HG03565 (cell line): ENCODE measurements around the gene FXYD7.

Source experiments
- ATAC-seq: cut with Tn5 transposase; IDR thresholded peaks from one replicate; pipeline ENCODE4 v1.9.1; 2021; ENCODE audit warnings: mild to moderate bottlenecking, moderate library complexity; ENCODE audit not compliant: unreplicated experiment

Gene FXYD7

DNA sequence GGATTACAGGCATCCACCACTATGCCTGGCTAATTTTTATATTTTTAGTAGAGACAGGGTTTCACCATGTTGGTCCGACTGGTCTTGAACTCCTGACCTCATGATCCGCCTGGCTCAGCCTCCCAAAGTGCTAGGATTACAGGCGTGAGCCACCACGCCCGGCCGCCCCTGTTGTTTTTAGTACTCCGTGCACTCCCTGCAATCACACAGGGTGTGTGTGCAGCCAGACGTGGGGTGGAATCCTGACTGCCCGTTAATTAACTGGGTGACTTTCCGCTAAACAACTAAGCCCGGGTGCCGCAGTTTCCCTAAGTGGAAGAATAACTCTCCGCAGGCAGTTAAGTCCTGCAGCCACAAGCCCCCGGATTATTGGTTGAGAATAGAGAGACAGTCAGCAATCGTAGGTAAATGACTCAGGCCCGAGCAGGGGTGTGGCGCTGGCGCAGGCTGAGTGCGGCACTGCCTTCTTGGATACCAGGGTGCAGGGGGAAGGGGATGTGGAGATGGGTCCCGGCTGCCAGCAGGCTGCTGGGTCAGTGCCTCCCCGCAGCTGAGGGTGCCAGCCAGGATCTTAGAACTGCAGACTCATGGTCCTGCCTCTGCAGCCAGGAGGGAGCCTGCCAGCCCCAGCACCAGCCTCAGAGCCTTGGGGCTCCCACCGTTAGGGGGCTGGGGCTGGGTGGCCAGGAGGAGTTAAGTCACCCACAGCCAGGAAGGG is 33.5 kb upstream of the FXYD7 start:
- ATAC-seq, result no peak

DNA sequence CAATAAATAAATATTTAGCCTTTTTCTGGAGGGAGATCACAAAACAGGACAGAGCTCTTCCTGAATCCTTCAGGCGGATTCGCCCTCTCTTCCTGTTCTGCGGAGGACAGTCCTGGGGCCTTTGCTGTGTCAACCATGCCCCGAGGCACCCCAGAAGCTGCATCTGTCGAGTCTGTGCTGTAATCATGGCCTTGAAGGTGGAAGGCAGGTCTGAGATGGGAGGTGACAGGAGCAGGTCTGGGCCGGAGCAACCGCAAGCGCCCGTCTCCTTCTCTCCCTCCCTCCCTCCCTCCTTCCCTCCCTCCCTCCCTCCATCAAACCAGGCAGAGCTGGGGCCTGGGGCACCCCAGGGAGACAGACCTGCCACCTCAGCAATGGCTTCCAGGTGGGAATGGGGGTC is 32.1 kb upstream of the FXYD7 start:
- ATAC-seq, result no peak

- ATAC-seq, result no peak
Measured at GRCh38 chr19:35112995-35113688, 29.9 kb upstream of the FXYD7 start.

- no peak for ATAC-seq
Measured at GRCh38 chr19:35114353-35115176, 28.5 kb upstream of the FXYD7 start.

GRCh38 chr19:35115177-35115951 is 27.7 kb upstream of the FXYD7 start, which contains the start of gene FXYD3:
FXYD3 (plus strand) TSS chr19:35115823; CDS start chr19:35119377, 3,554 bp downstream.
- no peak for ATAC-seq

GRCh38 chr19:35116072-35116801 is 26.8 kb upstream of the FXYD7 start:
- no peak for ATAC-seq

GRCh38 chr19:35117116-35117515 is 25.9 kb upstream of the FXYD7 start:
- ATAC-seq, result no peak

DNA sequence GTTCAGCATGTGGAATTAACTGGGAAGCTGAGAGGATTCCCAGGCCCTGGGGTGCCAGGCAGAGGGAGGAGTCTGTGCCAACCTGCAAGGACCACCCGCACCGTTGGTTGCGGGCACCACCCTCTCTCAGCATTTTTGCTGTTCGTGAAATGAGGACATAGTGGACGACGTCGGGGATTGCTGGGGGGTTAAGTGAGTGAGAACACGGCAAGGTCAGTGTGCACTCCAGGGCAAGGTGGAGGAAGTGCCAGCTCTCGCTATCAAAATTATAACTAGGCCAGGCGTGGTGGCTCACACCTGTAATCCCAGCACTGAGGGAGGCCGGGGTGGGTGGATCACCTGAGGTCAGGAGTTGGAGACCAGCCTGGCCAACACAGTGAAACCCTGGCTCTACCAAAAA is 25.3 kb upstream of the FXYD7 start:
- ATAC-seq, result no peak

DNA sequence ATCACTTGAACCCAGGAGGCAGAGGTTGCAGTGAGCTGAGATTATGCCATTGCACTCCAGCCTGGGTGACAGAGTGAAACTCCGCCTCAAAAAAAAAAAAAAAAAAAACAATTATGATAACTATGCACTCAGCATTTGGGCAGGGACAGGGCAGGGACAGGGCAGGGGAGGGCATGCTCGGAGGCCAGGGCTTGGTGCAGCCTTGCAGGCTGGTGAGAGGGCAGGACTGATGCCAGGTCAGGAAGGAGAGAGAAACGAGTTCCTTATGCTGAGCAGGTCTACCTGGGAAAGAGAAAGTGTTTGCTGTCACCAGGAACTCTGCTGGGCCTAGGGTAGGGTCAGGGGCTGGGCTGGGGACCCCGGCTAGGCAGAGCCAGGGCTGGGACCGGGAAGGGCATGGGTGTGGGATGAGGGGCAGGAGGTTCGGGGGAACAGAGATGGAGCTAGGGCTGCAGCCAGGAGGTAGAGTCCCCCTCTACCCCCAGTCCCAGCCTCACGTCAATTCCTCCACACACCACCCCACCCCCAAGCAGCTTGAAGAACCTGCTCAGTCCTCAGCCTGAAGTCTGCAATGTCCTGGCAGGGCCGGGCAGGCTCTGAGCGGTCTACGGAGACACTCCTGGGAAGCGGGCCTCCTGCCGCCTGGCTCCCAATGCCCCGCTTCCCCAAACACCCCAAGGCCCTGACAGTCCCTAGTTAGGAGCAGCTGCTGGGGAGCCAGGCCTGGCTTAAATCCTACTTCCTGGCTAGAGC is 24.6 kb upstream of the FXYD7 start:
- ATAC-seq, result no peak

- no peak for ATAC-seq
Measured at GRCh38 chr19:35119091-35119490, 24.0 kb upstream of the FXYD7 start.

GRCh38 chr19:35119578-35120155 is 23.4 kb upstream of the FXYD7 start:
- ATAC-seq, result no peak

DNA sequence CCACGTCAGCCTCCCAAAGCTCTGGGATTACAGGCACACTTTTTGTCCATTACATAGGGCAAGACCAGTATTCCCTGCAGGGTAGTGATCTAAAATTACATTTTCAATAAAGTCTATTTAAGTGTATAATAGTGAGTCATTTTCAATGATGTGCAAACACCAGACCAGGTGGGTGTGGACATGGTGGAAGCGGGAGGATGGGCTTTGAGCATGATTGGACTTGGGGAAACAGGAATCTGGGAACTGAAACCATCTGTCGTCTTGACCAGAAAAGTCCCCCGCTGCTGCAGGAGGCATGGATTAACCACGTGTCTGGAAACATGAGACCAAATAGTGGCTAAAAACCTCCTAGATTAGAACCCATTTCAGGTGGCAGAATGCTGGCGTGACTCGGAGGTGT is 22.6 kb upstream of the FXYD7 start:
- no peak for ATAC-seq

- no peak for ATAC-seq
Measured at GRCh38 chr19:35120898-35121297, 22.2 kb upstream of the FXYD7 start.

GRCh38 chr19:35122687-35123551 is 20.1 kb upstream of the FXYD7 start:
- no peak for ATAC-seq

- no peak for ATAC-seq
Measured at GRCh38 chr19:35123573-35123972, 19.5 kb upstream of the FXYD7 start.

DNA sequence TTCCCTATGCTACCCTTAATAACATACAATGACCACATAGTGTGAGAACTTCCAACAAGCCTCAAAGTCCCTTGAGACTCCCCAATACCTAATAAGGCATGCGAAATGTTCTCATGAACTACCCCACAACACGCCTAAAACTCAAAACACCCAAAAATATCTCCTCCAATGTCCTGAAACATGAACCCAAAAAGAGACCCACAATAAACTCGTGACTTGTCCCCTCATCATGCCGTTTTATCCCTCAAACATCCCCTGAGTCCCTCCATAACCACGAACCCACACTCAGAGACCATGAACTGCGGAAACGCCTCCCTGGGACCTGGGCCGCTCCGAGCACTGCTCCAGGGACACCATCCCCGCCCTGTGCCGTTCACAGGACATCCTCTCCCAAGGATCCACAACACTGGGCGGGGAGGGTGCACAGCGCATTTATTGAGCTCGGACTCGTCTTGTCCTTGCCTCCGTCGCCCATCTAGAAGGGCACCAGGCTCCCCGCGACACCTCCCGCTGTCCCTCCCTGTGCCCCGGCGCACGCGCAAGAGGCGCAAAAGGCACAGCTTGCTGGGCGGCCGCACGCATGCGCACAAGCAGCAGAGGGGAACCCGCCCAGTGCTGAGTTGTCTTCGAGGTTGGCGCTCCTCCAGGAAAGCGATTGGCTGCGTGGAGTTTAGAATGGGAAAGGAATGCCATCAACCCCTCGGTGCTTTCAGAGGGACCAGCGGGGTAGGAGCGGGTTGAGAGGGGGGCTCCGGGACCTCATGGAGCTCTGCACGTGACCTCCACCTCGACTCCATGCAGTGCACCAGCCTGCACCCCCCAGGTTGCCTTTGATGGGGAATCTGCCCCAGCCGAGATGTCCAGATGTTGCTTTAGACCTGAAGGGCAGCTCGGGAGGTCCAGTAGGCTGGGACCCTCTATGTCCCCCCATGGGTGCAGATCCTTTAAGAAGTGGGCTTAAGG is 18.7 kb upstream of the FXYD7 start:
- ATAC-seq, result peak; percentile 54

- no peak for ATAC-seq
Measured at GRCh38 chr19:35125270-35125717, 17.8 kb upstream of the FXYD7 start.
